ENCODE results near the gene SESN1.

DNA sequence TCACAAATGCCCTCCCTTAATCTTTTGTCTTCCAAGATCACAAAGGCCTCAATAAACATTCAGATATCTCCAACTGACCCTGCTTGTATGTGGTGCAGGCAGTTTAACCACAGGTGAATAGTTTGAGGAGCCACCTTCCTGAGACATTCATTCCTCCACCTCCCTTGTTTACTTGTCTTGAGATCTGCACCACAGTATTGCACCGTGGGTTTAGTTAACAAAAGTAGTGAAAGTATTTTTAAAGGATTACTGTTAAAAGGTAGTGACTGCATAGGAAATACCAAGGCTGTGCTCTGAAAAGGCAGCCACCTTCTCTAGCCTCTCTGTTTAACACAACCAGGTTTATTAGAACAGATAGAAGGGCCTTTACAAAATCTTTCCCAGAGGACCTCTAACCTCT lies 46.5 kb downstream of the SESN1 start:
- TF ChIP-seq, protein P1, sequence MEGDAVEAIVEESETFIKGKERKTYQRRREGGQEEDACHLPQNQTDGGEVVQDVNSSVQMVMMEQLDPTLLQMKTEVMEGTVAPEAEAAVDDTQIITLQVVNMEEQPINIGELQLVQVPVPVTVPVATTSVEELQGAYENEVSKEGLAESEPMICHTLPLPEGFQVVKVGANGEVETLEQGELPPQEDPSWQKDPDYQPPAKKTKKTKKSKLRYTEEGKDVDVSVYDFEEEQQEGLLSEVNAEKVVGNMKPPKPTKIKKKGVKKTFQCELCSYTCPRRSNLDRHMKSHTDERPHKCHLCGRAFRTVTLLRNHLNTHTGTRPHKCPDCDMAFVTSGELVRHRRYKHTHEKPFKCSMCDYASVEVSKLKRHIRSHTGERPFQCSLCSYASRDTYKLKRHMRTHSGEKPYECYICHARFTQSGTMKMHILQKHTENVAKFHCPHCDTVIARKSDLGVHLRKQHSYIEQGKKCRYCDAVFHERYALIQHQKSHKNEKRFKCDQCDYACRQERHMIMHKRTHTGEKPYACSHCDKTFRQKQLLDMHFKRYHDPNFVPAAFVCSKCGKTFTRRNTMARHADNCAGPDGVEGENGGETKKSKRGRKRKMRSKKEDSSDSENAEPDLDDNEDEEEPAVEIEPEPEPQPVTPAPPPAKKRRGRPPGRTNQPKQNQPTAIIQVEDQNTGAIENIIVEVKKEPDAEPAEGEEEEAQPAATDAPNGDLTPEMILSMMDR (IDR thresholded peaks at IDR 0.05): no peak
- TF ChIP-seq POLR2A (IDR thresholded peaks at IDR 0.05): no peak

All from Peyer's patch (tissue), 4 donors.